ENCODE measurements around the gene WWC2.

WWC2 gene

GRCh38 chr4:183244019-183244418, 145.0 kb downstream of the WWC2 start:
- DNase-seq (ENCODE audit: low read depth): no peak
- no peak for TF ChIP-seq CTCF (IDR thresholded peaks at IDR 0.05; ENCODE audit: insufficient read depth, low read depth, low read length, missing control alignments)

GRCh38 chr4:183244506-183244905, 145.4 kb downstream of the WWC2 start:
- H3K4me3 ChIP-seq (ENCODE audit: low read depth, low read length): no peak overlapping the region
- no peak for DNase-seq (ENCODE audit: low read depth)
- TF ChIP-seq CTCF (IDR thresholded peaks at IDR 0.05; ENCODE audit: insufficient read depth, low read depth, low read length, missing control alignments): no peak

More at GRCh38 chr4:183244019-183244418, 145.0 kb downstream of the WWC2 start:
- H3K4me3 ChIP-seq (ENCODE audit: low read depth, low read length): no peak overlapping the region

- DNase-seq (ENCODE audit: low read depth): no peak
- TF ChIP-seq CTCF (IDR thresholded peaks at IDR 0.05; ENCODE audit: insufficient read depth, low read depth, low read length, missing control alignments): no peak
- no peak overlapping the region for H3K4me3 ChIP-seq (ENCODE audit: low read depth, low read length)
These were observed 149.1 kb downstream of the WWC2 start for GRCh38 chr4:183248201-183248600.

GRCh38 chr4:183249854-183250253, 150.8 kb downstream of the WWC2 start:
- H3K4me3 ChIP-seq (ENCODE audit: low read depth, low read length): no peak overlapping the region
- TF ChIP-seq CTCF (IDR thresholded peaks at IDR 0.05; ENCODE audit: insufficient read depth, low read depth, low read length, missing control alignments): peak; percentile 15
- peak; percentile 20 for DNase-seq (ENCODE audit: low read depth)

- DNase-seq (ENCODE audit: low read depth): no peak
- no peak overlapping the region for H3K4me3 ChIP-seq (ENCODE audit: low read depth, low read length)
- no peak for TF ChIP-seq CTCF (IDR thresholded peaks at IDR 0.05; ENCODE audit: insufficient read depth, low read depth, low read length, missing control alignments)
These were observed 151.8 kb downstream of the WWC2 start for GRCh38 chr4:183250831-183251230.

- DNase-seq (ENCODE audit: low read depth): no peak
- H3K4me3 ChIP-seq (ENCODE audit: low read depth, low read length): no peak overlapping the region
- no peak for TF ChIP-seq CTCF (IDR thresholded peaks at IDR 0.05; ENCODE audit: insufficient read depth, low read depth, low read length, missing control alignments)
These were observed 153.9 kb downstream of the WWC2 start for GRCh38 chr4:183252959-183253358.

GRCh38 chr4:183253451-183253850, 154.4 kb downstream of the WWC2 start:
- H3K4me3 ChIP-seq (ENCODE audit: low read depth, low read length): no peak overlapping the region
- TF ChIP-seq CTCF (IDR thresholded peaks at IDR 0.05; ENCODE audit: insufficient read depth, low read depth, low read length, missing control alignments): no peak
- no peak for DNase-seq (ENCODE audit: low read depth)

Data from GM12865 (cell line).